ENCODE measurements around the gene STRAP. TPM values are rescaled to one million over a fixed set of nuclear protein-coding genes. Genes with fewer than 3 reads are reported as not detected.
A peak's percentile ranks its signal among the peaks of the same experiment; 100 is the strongest.

The STRAP gene
- total and polyA plus RNA-seq, 2 of the 13 experiments (the other 11 are each of a cell fraction or from before 2014, with no cell fraction given): 66.9 to 118 TPM

- no peak for TF ChIP-seq TBX2 (CRISPR knock-in tag; IDR thresholded peaks at IDR 0.05; ENCODE audit: borderline replicate concordance)
- no peak for TF ChIP-seq SOX5 (CRISPR knock-in tag; IDR thresholded peaks at IDR 0.05; ENCODE audit: borderline replicate concordance)
- TF ChIP-seq NR2F6 (IDR thresholded peaks at IDR 0.05): no peak
- no peak for TF ChIP-seq NR2F6 (CRISPR knock-in tag; IDR thresholded peaks at IDR 0.05)
- TF ChIP-seq, protein P1, sequence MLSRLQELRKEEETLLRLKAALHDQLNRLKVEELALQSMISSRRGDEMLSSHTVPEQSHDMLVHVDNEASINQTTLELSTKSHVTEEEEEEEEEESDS (CRISPR knock-in tag; IDR thresholded peaks at IDR 0.05; ENCODE audit: borderline replicate concordance): no peak
- TF ChIP-seq KDM4B (CRISPR knock-in tag; IDR thresholded peaks at IDR 0.05): no peak
- no peak for TF ChIP-seq ZNF230 (CRISPR knock-in tag; IDR thresholded peaks at IDR 0.05)
- TF ChIP-seq ZBTB26 (CRISPR knock-in tag; IDR thresholded peaks at IDR 0.05; ENCODE audit: borderline replicate concordance): no peak
- no peak for TF ChIP-seq MXI1 (IDR thresholded peaks at IDR 0.05; ENCODE audit: borderline replicate concordance, low read depth, low read length)
Measured at GRCh38 chr12:15924956-15925355, 42.8 kb downstream of the STRAP start (continued).

DNA sequence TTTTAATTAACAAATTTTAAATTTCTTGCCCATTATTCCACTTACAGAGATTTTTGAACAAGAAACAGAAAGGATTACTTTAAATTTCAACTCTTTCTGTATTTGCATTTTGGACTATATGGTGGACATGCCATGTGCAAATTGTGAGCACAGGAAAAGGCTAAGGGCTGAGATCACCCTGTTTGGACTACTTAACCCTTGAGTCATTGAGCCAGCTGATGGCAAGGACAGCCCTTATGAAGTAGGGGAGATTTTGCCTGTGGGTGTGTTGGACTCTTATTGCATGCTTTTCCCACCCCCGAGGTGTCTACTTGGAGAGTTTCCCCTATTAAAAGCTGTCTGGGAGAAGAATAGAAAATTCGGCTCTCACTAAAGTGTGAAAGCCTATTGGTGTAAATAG, 46.2 kb downstream of the STRAP start:
- H3K27me3 ChIP-seq (ENCODE audit: control insufficient read depth in 1 of 2, insufficient read depth in 2 of 2, low read length in 2 of 2): no peaks in the 10 kb centered on the region
- H3K4me2 ChIP-seq (ENCODE audit: low read depth, low read length): no peak overlapping the region
- no peaks in the 10 kb centered on the region for H4K20me1 ChIP-seq (ENCODE audit: insufficient read depth, low read length)
- no TSS peak for BruUV-seq (replicated peaks)
- ATAC-seq: peak; percentile 32; the same call in 2 of the 3 replicates
- in situ Hi-C loops (cut with HindIII; ENCODE audit: extremely low pct_ligation_motif_present, low pct_unique_long_range_greater_than_20kb): no loop called here
- no peak overlapping the region for H3K9ac ChIP-seq (ENCODE audit: insufficient read depth, low read depth, low read length)
- peak; percentile 24 for DNase-seq (ENCODE audit: low spot score)
- 69% methylated on average over 2 of the region's 2 CpGs for WGBS (ENCODE audit: low lambda C conversion rate)
- peaks cover under 1% of the 10 kb centered on the region for H3K79me2 ChIP-seq (ENCODE audit: insufficient read depth, low read length)
- H3K27ac ChIP-seq (ENCODE audit: extremely low read length, insufficient read depth, low read length): no peak overlapping the region
- ChIA-PET CTCF (ENCODE audit: low intra/inter-chr PET ratio, low total read pairs) (no interaction called here), POLR2A (no interaction called here)
- no peak overlapping the region for H3K4me3 ChIP-seq (replicated peaks in 1 of 3; ENCODE audit: insufficient read depth in 1 of 3, low read depth in 2 of 3, low read length in 3 of 3)
- H3K36me3 ChIP-seq (replicated peaks in 1 of 2; ENCODE audit: control insufficient read depth in 1 of 2, insufficient read depth in 2 of 2, low read length in 2 of 2): no peaks in the 10 kb centered on the region; a peak in 1 of 5 replicates
- H2AFZ ChIP-seq (ENCODE audit: low read length): no peak overlapping the region
- H3K9me3 ChIP-seq (ENCODE audit: low read length): no peaks in the 10 kb centered on the region
- peaks cover 20% of the 10 kb centered on the region for H3K4me1 ChIP-seq (ENCODE audit: insufficient read depth, low read length)
- TF ChIP-seq ZNF484 (CRISPR knock-in tag; IDR thresholded peaks at IDR 0.05; ENCODE audit: borderline replicate concordance, low read depth) (no peak), ZNF652 (CRISPR knock-in tag; IDR thresholded peaks at IDR 0.05; ENCODE audit: borderline replicate concordance, low read depth) (peak; percentile 78), FOSL2 (CRISPR knock-in tag; IDR thresholded peaks at IDR 0.05) (0 out of 2 replicates have a peak, but pooled peaks have one; percentile 31), MLLT10 (CRISPR knock-in tag; IDR thresholded peaks at IDR 0.05) (no peak), ZNF274 (CRISPR knock-in tag; IDR thresholded peaks at IDR 0.05) (no peak), ATF3 (CRISPR knock-in tag; IDR thresholded peaks at IDR 0.05) (0 out of 2 replicates have a peak, but pooled peaks have one; percentile 28)
- no peak for FAIRE-seq
- intact Hi-C loops (cut with micrococcal nuclease; ENCODE audit: unreplicated experiment): no loop called here

Measured in HepG2 (cell line).